Frontal cortex (tissue), 4 donors: ENCODE data around the gene TAOK3. TPM values are rescaled to one million over a fixed set of nuclear protein-coding genes. Genes with fewer than 3 reads are reported as not detected.
A peak's percentile ranks its signal among the peaks of the same experiment; 100 is the strongest.
"Not testable (repeated sequence)": the region's sequence is repeated elsewhere in the genome, so short reads cannot be mapped to it uniquely, and the experiment has no call there.

ENCODE experiments used
- DNase-seq, 2 donors: peaks; one replicate each; pipeline ENCODE4 v3.0.0; 2012; ENCODE audit warnings: low spot score in 2 of 2
- FAIRE-seq: peaks from 2 replicates; lab custom pipeline; 2012; peaks lifted over from hg19 to GRCh38; lab: Jason Lieb, UNC
- total RNA-seq: library from RNA; depleted of rRNA; stranded (reverse); fragments of >200 nt; gene quantifications from one replicate; pipeline ENCODE4 v1.2.3, GENCODE V29; 2014
- donor health status: control.
- donor health status: control.
- donor health status: control.

TAOK3 gene
- total RNA-seq, 1 donor from 2014 or later, result 61.1 TPM

DNA sequence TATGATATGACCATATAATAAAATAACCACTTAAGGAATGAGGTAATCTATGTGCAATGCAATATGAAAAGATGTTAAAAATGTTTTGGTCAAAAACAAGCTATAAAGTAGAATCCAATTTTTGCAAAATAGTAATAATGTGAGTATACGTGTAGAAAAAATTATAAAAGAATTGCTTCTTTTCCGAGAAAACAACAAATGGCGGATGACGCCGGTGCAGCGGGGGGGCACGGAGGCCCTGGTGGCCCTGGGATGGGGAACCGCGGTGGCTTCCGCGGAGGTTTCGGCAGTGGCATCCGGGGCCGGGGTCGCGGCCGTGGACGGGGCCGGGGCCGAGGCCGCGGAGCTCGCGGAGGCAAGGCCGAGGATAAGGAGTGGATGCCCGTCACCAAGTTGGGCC lies 126.8 kb downstream of the TAOK3 start:
- DNase-seq, FAIRE-seq: not testable (repeated sequence)

- DNase-seq, result no peak
- no peak for FAIRE-seq
Observed at GRCh38 chr12:118238888-118239287, 133.8 kb downstream of the TAOK3 start.

- no peak for DNase-seq
- FAIRE-seq, result no peak
Observed at GRCh38 chr12:118237908-118238307, 134.8 kb downstream of the TAOK3 start.

DNA sequence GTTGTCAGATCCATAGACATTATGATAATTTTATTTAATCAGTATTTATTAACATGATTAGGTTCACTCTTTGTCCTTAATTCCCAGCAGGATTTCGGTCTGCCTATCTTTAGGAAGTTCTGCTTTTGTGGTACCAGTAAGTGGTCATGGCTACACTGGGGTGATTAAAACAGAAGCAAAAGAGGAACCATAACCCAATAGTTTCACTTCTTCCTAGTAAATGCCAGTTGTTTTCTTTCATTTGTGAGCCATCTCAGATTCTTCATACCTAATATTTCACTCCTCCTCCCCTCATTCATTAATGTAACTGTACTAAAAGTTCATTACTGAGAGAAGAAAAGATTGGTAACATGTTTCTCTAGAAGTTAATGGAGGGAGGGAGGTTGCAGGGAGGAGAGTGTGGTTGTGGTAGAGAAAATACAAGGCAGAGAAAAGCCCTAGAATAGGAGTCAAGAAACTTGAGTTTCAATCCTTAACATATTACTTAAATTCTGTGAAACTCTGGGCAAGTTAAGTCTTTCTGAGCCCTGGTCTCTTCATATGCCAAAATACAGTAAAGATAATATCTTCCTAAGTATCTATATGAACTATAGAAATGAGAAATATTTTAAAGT lies 135.5 kb downstream of the TAOK3 start:
- DNase-seq (no peak), FAIRE-seq (no peak)

GRCh38 chr12:118220702-118221101 lies 152.0 kb downstream of the TAOK3 start:
- DNase-seq, result no peak

GRCh38 chr12:118219772-118220171 lies 152.9 kb downstream of the TAOK3 start:
- no peak for DNase-seq
- FAIRE-seq, result no peak

More at GRCh38 chr12:118220702-118221101, 152.0 kb downstream of the TAOK3 start:
- no peak for FAIRE-seq

DNA sequence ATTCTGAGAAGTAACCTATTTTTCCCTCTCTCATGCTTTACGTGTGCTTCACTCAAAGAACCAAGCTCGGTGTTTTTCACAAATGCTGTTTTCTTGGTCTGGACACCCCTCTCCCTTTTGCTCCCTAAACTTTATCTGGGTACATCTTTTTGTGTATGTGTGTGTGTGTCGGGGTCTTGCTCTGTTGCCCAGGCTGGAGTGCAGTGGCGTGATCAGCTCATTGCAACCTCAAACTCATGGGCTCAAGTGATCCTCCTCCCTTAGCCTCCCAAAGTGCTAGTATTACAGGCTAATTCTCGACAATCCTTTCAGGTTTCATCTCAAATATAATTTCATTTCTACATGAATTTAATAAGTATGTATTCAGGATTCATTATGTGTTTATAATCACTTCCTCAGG lies 153.6 kb downstream of the TAOK3 start:
- DNase-seq (no peak), FAIRE-seq (no peak)

- no peak for DNase-seq
- FAIRE-seq, result no peak
Observed at GRCh38 chr12:118213452-118213851, 159.3 kb downstream of the TAOK3 start.

DNA sequence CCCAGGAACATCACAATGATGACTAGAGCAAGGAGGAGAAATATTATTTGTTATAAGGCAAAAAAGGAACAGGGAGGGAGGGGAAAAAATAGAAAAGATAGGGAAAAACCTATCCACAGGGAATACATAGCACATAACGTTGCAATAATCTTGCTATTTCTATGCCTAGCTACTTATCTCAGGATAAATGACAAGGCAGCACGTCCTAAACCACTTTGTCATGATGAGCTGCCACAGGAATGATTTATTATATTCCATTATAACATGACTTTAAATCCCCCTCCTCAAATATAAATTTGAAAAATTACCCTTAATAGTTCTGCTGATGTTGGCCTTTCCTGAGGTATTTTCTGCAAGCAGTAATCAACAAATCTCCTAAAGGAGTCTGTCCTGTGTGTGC lies 160.1 kb downstream of the TAOK3 start:
- FAIRE-seq (no peak), DNase-seq (no peak)

DNA sequence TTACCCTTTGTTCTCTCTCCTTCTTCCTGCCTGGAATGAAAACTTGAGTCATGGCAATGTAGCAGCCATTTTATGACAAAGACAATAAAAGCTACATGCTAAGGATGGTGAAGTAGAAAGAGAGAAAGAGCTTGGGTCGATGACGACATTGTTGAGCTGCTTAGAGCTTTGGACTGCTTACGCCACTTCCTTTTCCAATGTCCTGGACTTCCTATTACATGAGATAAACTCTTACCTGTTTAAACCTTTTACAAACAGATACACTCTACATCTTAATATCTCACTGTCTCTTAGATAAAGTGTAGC lies 166.6 kb downstream of the TAOK3 start:
- FAIRE-seq, result no peak
- DNase-seq, result no peak

DNA sequence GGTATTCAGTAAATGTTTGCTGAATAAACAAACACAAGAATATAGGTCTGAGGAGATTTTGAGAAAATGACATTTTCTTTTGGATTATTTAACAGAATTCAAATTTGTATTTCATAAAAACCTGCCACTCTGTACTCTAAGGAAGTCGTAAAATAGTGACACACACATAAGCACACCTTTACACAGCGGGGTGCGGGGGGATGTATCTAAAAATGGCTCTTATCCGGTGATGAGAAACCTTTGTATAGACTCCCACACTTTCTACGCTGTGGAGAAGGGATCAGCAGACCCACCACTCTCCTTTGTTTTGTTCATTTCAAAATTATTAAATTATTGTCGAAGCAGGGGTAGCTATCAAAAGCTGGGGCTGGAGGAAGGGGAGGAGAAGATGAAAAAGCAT lies 178.7 kb downstream of the TAOK3 start:
- FAIRE-seq (no peak), DNase-seq (no peak)

DNA sequence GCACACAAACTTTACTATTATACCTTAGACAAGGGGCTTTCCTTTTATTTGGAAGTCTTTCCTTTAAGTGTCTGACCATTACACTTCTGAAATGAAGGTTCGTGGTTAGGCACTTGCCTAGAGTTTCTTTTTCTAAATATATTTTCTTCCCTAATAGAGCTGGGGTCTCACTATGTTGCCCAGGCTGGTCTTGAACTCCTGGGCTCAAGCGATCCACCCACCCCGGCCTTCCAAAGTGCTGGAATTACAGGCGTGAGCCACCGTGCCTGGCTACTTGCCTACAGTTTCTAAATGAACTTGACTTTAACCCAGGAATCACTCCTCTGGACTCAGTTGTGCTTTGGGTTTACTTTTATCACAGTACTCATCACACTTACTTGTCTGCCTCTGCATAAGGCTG lies 179.2 kb downstream of the TAOK3 start:
- no peak for FAIRE-seq
- DNase-seq, result no peak

- DNase-seq (peak in 1 of 2 donors; percentile 17), FAIRE-seq (no peak)
Observed at GRCh38 chr12:118190266-118190665, 182.4 kb downstream of the TAOK3 start.

DNA sequence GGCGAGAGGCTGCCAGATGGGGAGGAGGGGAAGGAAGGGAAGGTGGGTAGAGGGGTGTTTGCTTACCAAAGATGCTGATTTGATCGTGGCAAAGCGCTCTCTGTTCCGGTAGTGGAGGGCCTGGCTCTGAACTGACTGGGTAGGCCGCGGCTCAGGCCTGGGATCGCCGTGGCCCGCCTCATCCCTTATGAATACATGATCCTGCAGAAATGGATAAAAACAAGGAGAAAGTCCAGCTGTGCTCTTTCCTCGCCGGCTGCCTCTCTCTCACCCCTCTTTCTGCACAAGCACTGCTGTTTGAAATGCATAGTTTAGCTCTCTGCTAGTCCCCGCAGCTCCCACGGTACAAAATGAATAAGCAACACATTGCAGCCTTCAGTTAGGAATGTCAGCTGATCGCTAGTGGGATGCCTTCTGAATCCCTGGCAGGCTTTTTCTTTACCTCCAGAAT lies 182.9 kb downstream of the TAOK3 start:
- DNase-seq, result no peak
- no peak for FAIRE-seq

DNA sequence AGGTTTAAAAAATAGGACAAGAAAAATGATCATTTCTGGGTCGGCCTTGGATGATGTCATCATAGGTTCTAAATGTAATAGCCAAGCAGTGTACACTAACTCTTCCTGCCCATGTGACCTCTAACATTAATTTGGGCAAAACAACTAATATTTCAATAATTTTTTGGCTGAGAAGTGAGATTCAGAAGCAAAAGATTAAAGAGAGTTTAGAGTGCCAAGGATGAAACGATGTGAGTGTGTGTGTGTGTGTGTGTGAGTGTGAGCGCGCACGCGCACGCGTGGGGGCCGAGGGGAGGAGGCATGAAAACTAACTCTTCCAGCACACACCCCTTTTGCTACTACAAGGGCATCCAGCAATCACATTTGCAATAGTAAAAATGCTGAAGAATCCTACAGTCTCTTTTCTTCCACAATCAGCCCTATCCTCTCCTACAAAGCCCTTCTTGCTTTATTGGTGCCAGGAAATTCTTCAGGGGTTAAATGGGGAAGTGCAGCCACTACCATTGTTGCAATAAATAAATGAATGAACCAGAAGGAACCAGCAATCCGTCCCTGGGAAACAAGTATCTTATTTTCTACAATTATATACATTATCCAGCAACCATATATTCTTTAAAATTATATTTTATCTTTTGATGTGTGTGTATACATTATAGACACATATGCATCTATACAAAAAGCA lies 183.9 kb downstream of the TAOK3 start:
- FAIRE-seq, result no peak
- DNase-seq, result no peak

DNA sequence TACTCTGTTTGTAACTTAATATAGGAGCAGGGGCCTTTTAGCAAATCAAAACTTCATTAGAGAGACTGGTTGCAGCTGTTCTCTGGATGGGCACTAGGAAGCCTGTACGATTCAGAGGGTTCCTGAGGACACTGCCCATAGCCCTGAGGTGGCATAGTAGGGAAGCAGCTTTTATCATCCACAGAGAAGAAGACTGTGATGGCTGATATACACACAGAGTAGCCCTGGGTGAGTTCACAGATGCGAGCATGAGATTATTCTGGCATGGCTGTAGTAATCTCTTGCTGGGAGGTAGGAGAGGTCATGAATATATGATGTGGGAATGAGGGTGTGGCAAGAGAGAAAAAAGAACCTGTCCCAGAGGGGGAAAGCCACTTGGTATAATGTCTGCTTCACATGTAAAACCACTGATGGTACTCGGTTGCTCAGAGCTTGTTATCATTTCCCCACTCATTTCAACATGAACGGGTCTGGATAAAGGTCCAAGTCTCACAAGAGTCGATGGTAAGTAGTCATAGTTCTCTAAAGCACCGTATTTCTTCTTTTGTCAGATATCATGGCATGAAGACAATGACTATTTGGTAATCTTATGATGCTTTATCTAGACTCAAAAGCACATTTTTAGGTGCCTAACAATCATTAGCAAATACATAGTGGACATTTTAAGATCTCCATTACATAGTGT lies 184.8 kb downstream of the TAOK3 start:
- DNase-seq, result no peak
- FAIRE-seq, result no peak

DNA sequence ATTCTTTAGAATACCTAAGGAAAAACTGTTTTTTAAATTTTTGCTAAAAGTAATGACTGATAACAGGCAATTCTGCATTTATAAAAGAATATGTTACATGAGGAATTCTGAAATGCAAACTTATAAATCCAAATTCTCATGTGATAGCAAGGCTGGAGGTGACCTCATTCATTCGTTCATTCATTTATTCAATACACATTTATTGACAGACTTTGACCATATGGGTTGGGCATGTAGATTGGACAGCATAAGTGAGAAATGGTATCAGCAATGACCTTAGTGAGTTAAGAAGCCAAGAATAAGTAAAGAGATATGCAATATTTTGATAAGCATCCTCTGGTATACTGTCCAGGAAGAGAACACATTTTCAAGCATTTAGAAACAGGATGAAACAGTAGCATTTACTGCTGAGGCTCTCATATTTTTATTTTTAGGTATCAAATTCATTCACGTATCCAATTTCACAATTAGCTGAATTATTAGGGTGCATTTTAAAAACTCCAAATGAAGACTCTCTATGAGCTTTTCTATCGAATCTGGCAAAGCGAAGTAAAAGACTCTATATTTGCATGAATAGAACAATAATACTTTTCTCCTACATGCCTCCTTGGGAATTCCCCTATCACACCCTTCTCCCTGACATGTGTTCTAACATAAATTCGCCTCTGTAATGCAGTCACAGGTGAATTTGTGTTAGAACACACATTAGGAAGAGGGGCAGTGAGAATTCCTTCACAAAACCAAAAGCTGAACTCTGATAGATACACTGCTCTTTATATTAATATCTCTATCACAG lies 186.9 kb downstream of the TAOK3 start:
- no peak for FAIRE-seq
- DNase-seq, result no peak

DNA sequence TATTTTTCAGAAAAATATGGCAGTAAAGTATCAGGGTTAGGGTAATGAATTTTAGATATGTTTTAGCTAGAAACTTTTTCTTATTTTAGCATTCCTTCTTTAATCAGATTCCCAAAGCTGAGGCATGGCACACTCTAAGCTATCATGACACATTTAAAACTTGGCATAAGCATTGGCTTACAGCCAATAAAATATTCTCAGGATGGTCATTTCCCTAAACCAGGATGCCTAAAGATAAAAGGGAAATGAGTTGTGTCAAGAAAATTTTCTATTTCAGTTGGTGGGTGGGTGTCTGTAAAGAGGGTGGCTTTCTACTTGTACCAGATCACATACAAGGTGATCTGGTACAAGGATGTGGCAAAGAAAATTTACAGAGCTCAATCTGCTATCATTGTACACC lies 189.0 kb downstream of the TAOK3 start:
- FAIRE-seq (no peak), DNase-seq (no peak)

- FAIRE-seq (no peak), DNase-seq (no peak)
Observed at GRCh38 chr12:118183155-118183554, 189.6 kb downstream of the TAOK3 start.

- DNase-seq (no peak), FAIRE-seq (no peak)
Observed at GRCh38 chr12:118175823-118176447, 196.8 kb downstream of the TAOK3 start.
